ENCODE results near the gene TGFBR2.

The TGFBR2 gene

DNA sequence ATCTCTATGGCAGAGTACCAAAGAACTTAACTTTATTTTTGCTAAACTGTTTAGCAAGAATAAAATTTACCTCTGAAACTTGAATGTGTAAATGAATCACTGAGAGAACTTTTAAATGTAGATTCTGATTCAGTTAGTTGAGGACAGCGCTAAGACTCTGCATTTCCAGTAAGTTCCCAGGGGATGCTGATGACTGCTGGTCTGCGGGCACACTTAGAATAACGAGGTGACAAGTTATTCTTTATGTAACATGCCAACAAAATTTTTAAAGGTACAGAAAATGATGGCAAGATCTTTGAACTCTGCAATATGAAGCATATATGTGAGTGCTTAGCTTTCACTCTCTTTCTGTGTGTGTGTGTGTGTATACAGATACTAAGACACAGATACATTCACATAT lies 56.4 kb downstream of the TGFBR2 start:
- WGBS (ENCODE audit: extremely low coverage, insufficient coverage, insufficient read length) = no CpG with 5 or more reads among the region's 3 CpGs
- no peak for DNase-seq
- H3K23ac ChIP-seq (ENCODE audit: low read length) = no peak overlapping the region

DNA sequence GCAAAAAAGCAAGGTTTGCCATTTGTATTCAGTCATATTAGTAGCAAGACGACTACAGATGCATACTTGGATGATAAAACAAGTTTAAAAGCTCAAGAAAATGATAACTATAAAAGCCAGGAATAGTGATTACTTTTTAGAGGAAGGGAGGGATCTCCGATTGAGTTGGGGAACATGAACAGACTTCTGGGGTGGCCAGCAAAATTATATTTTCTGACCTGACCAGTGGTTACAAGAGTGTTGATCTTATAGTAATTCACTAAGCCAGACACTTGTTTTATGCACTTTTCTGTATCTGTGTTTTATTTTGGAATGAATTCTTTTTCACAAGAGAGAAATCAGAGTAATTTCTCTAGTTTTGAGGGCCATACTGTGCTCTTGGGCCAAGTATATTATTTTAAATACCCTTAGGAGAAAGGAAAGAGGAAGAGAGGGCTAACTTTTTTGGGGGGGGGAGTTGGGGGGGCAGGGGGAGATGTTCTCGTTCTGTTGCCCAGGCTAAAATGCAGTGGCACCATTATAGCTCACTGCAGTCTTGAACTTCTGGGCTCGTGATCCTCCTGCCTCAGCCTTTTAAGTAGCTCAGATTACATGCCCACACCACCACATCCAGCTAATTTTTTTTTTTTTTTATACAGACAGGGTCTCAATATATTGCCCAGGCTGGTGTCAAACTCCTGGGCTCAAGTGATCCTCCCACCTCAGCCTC lies 57.3 kb downstream of the TGFBR2 start:
- Histone ChIP-seq H3K36me3 (ENCODE audit: control insufficient read depth in 1 of 2, insufficient read depth in 2 of 2, low read length in 2 of 2) (no peaks in the 10 kb centered on the region), H2BK120ac (ENCODE audit: insufficient read depth, low read length, poor library complexity) (no peak overlapping the region), H3K4me3 (ENCODE audit: low read depth, low read length) (no peak overlapping the region), H3K23ac (ENCODE audit: low read length) (no peak overlapping the region), H3K4me1 (ENCODE audit: control insufficient read depth in 1 of 2, insufficient read depth in 2 of 2, low read length in 2 of 2) (peaks cover 7 to 17% of the 10 kb centered on the region in 2 experiments), H3K9me3 (ENCODE audit: insufficient read depth, low read depth, low read length) (no peaks in the 10 kb centered on the region), H4K91ac (ENCODE audit: low read depth, low read length) (no peak overlapping the region), H3K79me1 (ENCODE audit: low read length) (peaks cover 13% of the 10 kb centered on the region), H4K12ac (ENCODE audit: low read depth, low read length) (no peak overlapping the region), H3K79me2 (ENCODE audit: control insufficient read depth, insufficient read depth, low read length, poor library complexity) (peaks cover 1% of the 10 kb centered on the region), H3K4me2 (ENCODE audit: low read length) (no peak overlapping the region), H4K8ac (ENCODE audit: low read depth, low read length) (no peak overlapping the region), H3K9ac (ENCODE audit: low read length) (no peak overlapping the region), H2BK12ac (ENCODE audit: low read length) (no peak overlapping the region), H3K18ac (ENCODE audit: low read length) (no peak overlapping the region), H2BK5ac (ENCODE audit: low read depth, low read length, poor library complexity) (no peak overlapping the region), H3K27me3 (ENCODE audit: insufficient read depth, low read length) (no peaks in the 10 kb centered on the region), H3K4ac (ENCODE audit: low read depth, low read length) (no peak overlapping the region), H2AK5ac (ENCODE audit: low read length) (no peak overlapping the region), H3K14ac (ENCODE audit: low read length) (no peak overlapping the region), H2AFZ (ENCODE audit: insufficient read depth, low read length, poor library complexity) (no peak overlapping the region), H3K27ac (ENCODE audit: low read depth, low read length) (no peak overlapping the region)
- WGBS (ENCODE audit: extremely low coverage, insufficient coverage, insufficient read length) = no CpG with 5 or more reads among the region's 4 CpGs
- DNase-seq = no peak

More for the DNA sequence above, 56.4 kb downstream of the TGFBR2 start:
- no peak overlapping the region for H4K12ac ChIP-seq (ENCODE audit: low read depth, low read length)
- no peak overlapping the region for H3K4me3 ChIP-seq (ENCODE audit: low read depth, low read length)
- H3K79me2 ChIP-seq (ENCODE audit: control insufficient read depth, insufficient read depth, low read length, poor library complexity) = peaks cover 2% of the 10 kb centered on the region
- no peak overlapping the region for H3K18ac ChIP-seq (ENCODE audit: low read length)
- H3K9ac ChIP-seq (ENCODE audit: low read length) = no peak overlapping the region
- H4K8ac ChIP-seq (ENCODE audit: low read depth, low read length) = no peak overlapping the region
- H2BK5ac ChIP-seq (ENCODE audit: low read depth, low read length, poor library complexity) = no peak overlapping the region
- H4K91ac ChIP-seq (ENCODE audit: low read depth, low read length) = no peak overlapping the region
- peaks cover 15% of the 10 kb centered on the region for H3K79me1 ChIP-seq (ENCODE audit: low read length)
- H3K14ac ChIP-seq (ENCODE audit: low read length) = no peak overlapping the region
- H3K4me2 ChIP-seq (ENCODE audit: low read length) = no peak overlapping the region
- H3K27ac ChIP-seq (ENCODE audit: low read depth, low read length) = no peak overlapping the region
- no peaks in the 10 kb centered on the region for H3K36me3 ChIP-seq (ENCODE audit: control insufficient read depth in 1 of 2, insufficient read depth in 2 of 2, low read length in 2 of 2)
- no peak overlapping the region for H3K4ac ChIP-seq (ENCODE audit: low read depth, low read length)
- H2BK12ac ChIP-seq (ENCODE audit: low read length) = no peak overlapping the region
- no peak overlapping the region for H2BK120ac ChIP-seq (ENCODE audit: insufficient read depth, low read length, poor library complexity)
- no peaks in the 10 kb centered on the region for H3K27me3 ChIP-seq (ENCODE audit: insufficient read depth, low read length)
- H3K9me3 ChIP-seq (ENCODE audit: insufficient read depth, low read depth, low read length) = no peaks in the 10 kb centered on the region
- no peak overlapping the region for H2AFZ ChIP-seq (ENCODE audit: insufficient read depth, low read length, poor library complexity)
- H3K4me1 ChIP-seq (ENCODE audit: control insufficient read depth in 1 of 2, insufficient read depth in 2 of 2, low read length in 2 of 2) = peaks cover 11 to 18% of the 10 kb centered on the region in 2 experiments
- no peak overlapping the region for H2AK5ac ChIP-seq (ENCODE audit: low read length)

DNA sequence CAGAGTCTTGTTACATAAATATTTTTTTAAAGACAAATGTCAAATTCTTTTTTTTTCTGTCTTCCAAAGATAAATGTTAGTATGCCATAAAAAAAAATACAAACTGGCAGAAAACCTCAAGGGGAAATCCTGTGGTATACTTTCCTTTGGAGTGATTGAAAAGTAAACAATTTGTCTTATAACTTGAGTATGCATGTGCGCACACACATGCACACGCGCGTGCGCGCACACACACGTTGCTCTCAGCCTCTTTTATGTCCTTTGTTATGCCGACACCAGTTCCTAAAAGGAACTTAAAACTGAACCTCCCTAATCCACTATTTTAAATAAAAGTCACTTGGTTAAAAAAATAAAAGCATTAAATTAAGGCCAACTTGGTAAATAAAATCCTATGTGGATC lies 58.1 kb downstream of the TGFBR2 start:
- Histone ChIP-seq H3K27me3 (ENCODE audit: insufficient read depth, low read length) (no peaks in the 10 kb centered on the region), H3K4me2 (ENCODE audit: low read length) (no peak overlapping the region), H3K14ac (ENCODE audit: low read length) (no peak overlapping the region), H3K23ac (ENCODE audit: low read length) (no peak overlapping the region), H2BK12ac (ENCODE audit: low read length) (no peak overlapping the region), H3K27ac (ENCODE audit: low read depth, low read length) (no peak overlapping the region), H2AFZ (ENCODE audit: insufficient read depth, low read length, poor library complexity) (no peak overlapping the region), H3K4me1 (ENCODE audit: control insufficient read depth in 1 of 2, insufficient read depth in 2 of 2, low read length in 2 of 2) (peaks cover 4 to 13% of the 10 kb centered on the region in 2 experiments), H3K79me2 (ENCODE audit: control insufficient read depth, insufficient read depth, low read length, poor library complexity) (no peaks in the 10 kb centered on the region), H2BK120ac (ENCODE audit: insufficient read depth, low read length, poor library complexity) (no peak overlapping the region), H3K9ac (ENCODE audit: low read length) (no peak overlapping the region), H4K8ac (ENCODE audit: low read depth, low read length) (no peak overlapping the region), H2BK5ac (ENCODE audit: low read depth, low read length, poor library complexity) (no peak overlapping the region), H3K4me3 (ENCODE audit: low read depth, low read length) (no peak overlapping the region), H3K36me3 (ENCODE audit: control insufficient read depth in 1 of 2, insufficient read depth in 2 of 2, low read length in 2 of 2) (no peaks in the 10 kb centered on the region), H3K4ac (ENCODE audit: low read depth, low read length) (no peak overlapping the region), H4K91ac (ENCODE audit: low read depth, low read length) (no peak overlapping the region), H3K9me3 (ENCODE audit: insufficient read depth, low read depth, low read length) (no peaks in the 10 kb centered on the region), H2AK5ac (ENCODE audit: low read length) (no peak overlapping the region), H3K18ac (ENCODE audit: low read length) (no peak overlapping the region), H4K12ac (ENCODE audit: low read depth, low read length) (no peak overlapping the region), H3K79me1 (ENCODE audit: low read length) (peaks cover 10% of the 10 kb centered on the region)
- no peak for DNase-seq
- WGBS (ENCODE audit: extremely low coverage, insufficient coverage, insufficient read length) = no CpG with 5 or more reads among the region's 8 CpGs

DNA sequence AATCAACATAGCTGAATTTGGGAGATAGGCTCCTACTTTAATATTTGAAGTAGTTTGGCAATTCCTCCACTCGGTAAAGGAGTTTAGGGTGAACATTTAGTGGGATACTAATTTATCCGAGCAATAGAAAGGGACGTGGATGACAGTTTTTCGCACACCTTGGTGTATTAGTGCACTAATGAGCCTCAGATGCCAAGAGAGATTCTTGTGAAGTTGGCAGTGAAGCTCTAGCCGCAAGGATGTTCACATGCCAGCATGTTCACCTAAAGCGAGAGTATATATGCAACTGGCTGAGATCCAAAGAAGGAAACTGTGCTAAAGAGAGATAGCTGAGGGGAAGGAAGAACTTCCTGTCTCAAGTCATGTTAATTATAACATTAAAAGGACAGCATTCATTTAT lies 58.5 kb downstream of the TGFBR2 start:
- Histone ChIP-seq H3K4me2 (ENCODE audit: low read length) (no peak overlapping the region), H3K79me1 (ENCODE audit: low read length) (peaks cover 7% of the 10 kb centered on the region), H3K4ac (ENCODE audit: low read depth, low read length) (no peak overlapping the region), H3K27me3 (ENCODE audit: insufficient read depth, low read length) (no peaks in the 10 kb centered on the region), H4K91ac (ENCODE audit: low read depth, low read length) (no peak overlapping the region), H2BK12ac (ENCODE audit: low read length) (no peak overlapping the region), H3K9ac (ENCODE audit: low read length) (no peak overlapping the region), H3K23ac (ENCODE audit: low read length) (no peak overlapping the region), H4K8ac (ENCODE audit: low read depth, low read length) (no peak overlapping the region), H2AK5ac (ENCODE audit: low read length) (no peak overlapping the region), H3K36me3 (ENCODE audit: control insufficient read depth in 1 of 2, insufficient read depth in 2 of 2, low read length in 2 of 2) (no peaks in the 10 kb centered on the region), H2BK5ac (ENCODE audit: low read depth, low read length, poor library complexity) (no peak overlapping the region), H3K27ac (ENCODE audit: low read depth, low read length) (no peak overlapping the region), H3K4me3 (ENCODE audit: low read depth, low read length) (no peak overlapping the region), H3K4me1 (ENCODE audit: control insufficient read depth in 1 of 2, insufficient read depth in 2 of 2, low read length in 2 of 2) (peaks cover 0 to 10% of the 10 kb centered on the region in 2 experiments), H2BK120ac (ENCODE audit: insufficient read depth, low read length, poor library complexity) (no peak overlapping the region), H3K18ac (ENCODE audit: low read length) (no peak overlapping the region), H3K9me3 (ENCODE audit: insufficient read depth, low read depth, low read length) (no peaks in the 10 kb centered on the region), H3K79me2 (ENCODE audit: control insufficient read depth, insufficient read depth, low read length, poor library complexity) (no peaks in the 10 kb centered on the region), H2AFZ (ENCODE audit: insufficient read depth, low read length, poor library complexity) (no peak overlapping the region), H4K12ac (ENCODE audit: low read depth, low read length) (no peak overlapping the region), H3K14ac (ENCODE audit: low read length) (no peak overlapping the region)
- no peak for DNase-seq
- no CpG with 5 or more reads among the region's 6 CpGs for WGBS (ENCODE audit: extremely low coverage, insufficient coverage, insufficient read length)
